Liver (tissue), 9 donors: Measurements from ENCODE around the gene MYMK. TPM values are rescaled to one million over a fixed set of nuclear protein-coding genes. Genes with fewer than 3 reads are reported as not detected.

Experiments used
- DNase-seq: peaks from one replicate; pipeline ENCODE4 v3.0.0-alpha.2; 2017; ENCODE audit warnings: low spot score
- H3K27ac ChIP-seq, 2 donors: one replicate each; pipeline ENCODE4 v1.7.0; 2013; ENCODE audit warnings: inconsistent platforms in 2 of 2, low read length in 2 of 2, control low read depth in 1 of 2, low read depth in 1 of 2, mild to moderate bottlenecking in 1 of 2
- H3K27me3 ChIP-seq, 4 donors: one replicate each; pipeline versions ENCODE4 v1.6.1 to v1.7.0; 2013; ENCODE audit warnings: low read length in 3 of 4, inconsistent platforms in 1 of 4, mild to moderate bottlenecking in 1 of 4, moderate library complexity in 1 of 4; ENCODE audit not compliant: control insufficient read depth in 4 of 4, insufficient read depth in 4 of 4
- H3K36me3 ChIP-seq, 4 donors: one replicate each; pipeline versions ENCODE4 v1.6.1 to v1.7.0; 2013; ENCODE audit warnings: low read length in 3 of 4, mild to moderate bottlenecking in 3 of 4, low read depth in 1 of 4, moderate library complexity in 1 of 4; ENCODE audit not compliant: control insufficient read depth in 4 of 4, insufficient read depth in 3 of 4
- H3K4me1 ChIP-seq, 4 donors: one replicate each; pipeline versions ENCODE4 v1.6.1 to v1.7.0; 2013; ENCODE audit warnings: low read length in 3 of 4, mild to moderate bottlenecking in 3 of 4, moderate library complexity in 1 of 4; ENCODE audit not compliant: control insufficient read depth in 4 of 4, insufficient read depth in 4 of 4
- H3K4me3 ChIP-seq, 3 donors: one replicate each; pipeline versions ENCODE4 v1.6.1 to v1.7.0; 2013; ENCODE audit warnings: low read length in 3 of 3, control low read depth in 1 of 3, low read depth in 1 of 3, mild to moderate bottlenecking in 1 of 3
- H3K9ac ChIP-seq, 2 donors: one replicate each; pipeline ENCODE4 v1.7.0; 2013; ENCODE audit warnings: low read length in 2 of 2, mild to moderate bottlenecking in 2 of 2, moderate library complexity in 2 of 2, control low read depth in 1 of 2, low read depth in 1 of 2
- H3K9me3 ChIP-seq, 4 donors: one replicate each; pipeline versions ENCODE4 v1.6.1 to v1.7.0; 2013; ENCODE audit warnings: low read length in 3 of 4; ENCODE audit not compliant: control insufficient read depth in 4 of 4
- CTCF ChIP-seq: fragments of 150-350 bp; IDR thresholded peaks from 2 replicates; pipeline ENCODE4 v1.5.1; 2017; ENCODE audit warnings: improper control_type of control experiment, low read depth, low read length; ENCODE audit not compliant: missing input control
- FOXA1 ChIP-seq: IDR thresholded peaks from 2 replicates; pipeline ENCODE4 v1.6.1; 2016; ENCODE audit warnings: antibody characterized with exemption
- HNF4G ChIP-seq: IDR thresholded peaks from 2 replicates; pipeline ENCODE4 v1.6.1; 2016; ENCODE audit warnings: antibody characterized with exemption
- MAX ChIP-seq: IDR thresholded peaks from 2 replicates; pipeline ENCODE4 v1.6.1; 2016; ENCODE audit warnings: antibody characterized with exemption
- NR2F2 ChIP-seq: IDR thresholded peaks from 2 replicates; pipeline ENCODE4 v1.6.1; 2016; ENCODE audit warnings: antibody characterized with exemption
- RXRA ChIP-seq, 2 donors: IDR thresholded peaks; 2 replicates each; pipeline ENCODE4 v1.6.1; 2017 to 2018; ENCODE audit warnings: antibody characterized with exemption in 2 of 2, mild to moderate bottlenecking in 1 of 2
- SP1 ChIP-seq: IDR thresholded peaks from 2 replicates; pipeline ENCODE4 v1.6.1; 2018; ENCODE audit warnings: antibody characterized with exemption, mild to moderate bottlenecking
- WGBS: extraction: QIAGEN DNeasy Blood & Tissue Kit; methylation state at CpG from one replicate; pipeline ENCODE4 v1.1.7; 2013; 5-methylcytosine and 5-hydroxymethylcytosine counted together
- polyA plus RNA-seq, 2 donors: library from polyadenylated mRNA; stranded (reverse) in 1 of 2; unstranded in 1 of 2; fragments of 200-250 nt in 1 of 2; fragments of >200 nt in 1 of 2; fragmentation: Nextera tagmentation in 1 of 2; extraction: Ambion mirVana in 1 of 2; gene quantifications; one replicate each; pipeline versions ENCODE4 v1.2.1 to v1.2.3, GENCODE V29; 2013 to 2015
- total RNA-seq, 2 donors: library from RNA; depleted of rRNA; stranded (reverse); fragments of >200 nt; gene quantifications; one replicate each; pipeline ENCODE4 v1.2.3, GENCODE V29; 2014
- TF ChIP-seq, protein P1 (sequence below): IDR thresholded peaks from 2 replicates; pipeline ENCODE4 v1.6.1; 2016; ENCODE audit warnings: antibody characterized with exemption
- donor health status: healthy.
- donor health status: healthy.
- donor health status: healthy.
- donor health status: healthy.
- donor health status: healthy.

Gene MYMK
- total and polyA plus RNA-seq, 4 donors, result not detected

DNA sequence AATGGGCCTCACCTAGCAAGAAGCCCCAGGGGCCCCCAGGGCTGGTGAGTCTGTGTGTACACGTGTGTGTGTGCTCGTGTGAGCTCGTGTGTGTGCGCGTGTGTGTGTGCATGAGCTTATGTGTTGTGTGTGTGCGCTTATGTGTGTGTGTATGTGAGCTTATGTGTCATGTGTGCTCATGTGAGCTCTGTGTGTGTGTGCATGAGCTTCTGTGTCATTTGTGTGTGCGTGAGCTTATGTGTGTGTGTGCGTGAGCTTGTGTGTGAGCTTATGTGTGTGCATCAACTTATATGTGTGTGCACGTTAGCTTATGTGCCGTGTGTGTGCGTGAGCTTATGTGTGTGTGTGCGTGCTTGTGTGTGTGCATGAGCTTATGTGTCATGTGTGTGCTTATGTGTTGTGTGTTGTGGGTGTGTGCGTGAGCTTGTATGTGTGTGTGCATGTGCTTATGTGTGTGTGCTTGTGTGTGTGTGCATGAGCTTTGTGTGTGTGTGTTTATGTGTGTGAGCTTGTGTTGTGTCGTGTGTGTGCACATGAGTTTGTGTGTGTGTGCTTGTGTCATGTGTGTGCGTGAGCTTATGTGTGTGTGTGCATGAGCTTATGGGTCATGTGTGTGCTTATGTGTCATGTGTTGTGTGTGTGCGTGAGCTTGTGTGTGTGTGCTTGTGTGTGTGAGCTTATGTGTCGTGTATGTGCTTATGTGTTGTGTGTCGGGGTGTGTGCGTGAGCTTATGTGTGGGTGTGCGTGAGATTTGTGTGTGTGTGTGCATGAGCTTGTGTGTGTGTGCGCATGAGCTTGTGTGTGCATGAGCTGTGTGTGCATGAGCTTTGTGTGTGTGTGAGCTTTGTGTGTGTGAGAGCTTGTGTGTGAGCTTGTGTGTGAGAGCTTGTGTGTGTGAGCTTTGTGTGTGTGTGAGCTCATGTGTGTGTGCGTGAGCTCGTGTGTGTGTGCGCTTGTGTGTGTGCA is 29.1 kb downstream of the MYMK start (continued):
- no peak for TF ChIP-seq CTCF

- H3K27ac ChIP-seq, result no peak overlapping the region
- no peak for DNase-seq
- H3K9ac ChIP-seq, result no peak overlapping the region
- H3K9me3 ChIP-seq, result no peaks in the 10 kb centered on the region
- TF ChIP-seq FOXA1 (no peak), HNF4G (no peak), RXRA (IDR thresholded peaks at IDR 0.05) (no peak), CTCF (no peak), SP1 (no peak)
- TF ChIP-seq, protein P1, sequence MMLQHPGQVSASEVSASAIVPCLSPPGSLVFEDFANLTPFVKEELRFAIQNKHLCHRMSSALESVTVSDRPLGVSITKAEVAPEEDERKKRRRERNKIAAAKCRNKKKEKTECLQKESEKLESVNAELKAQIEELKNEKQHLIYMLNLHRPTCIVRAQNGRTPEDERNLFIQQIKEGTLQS, result no peak
- no peaks in the 10 kb centered on the region for H3K36me3 ChIP-seq
- H3K27me3 ChIP-seq, result no peaks in the 10 kb centered on the region
- H3K4me1 ChIP-seq, result peaks cover 3 to 21% (median 11%) of the 10 kb centered on the region in 4 donors
- 87% methylated on average over 24 of the region's 24 CpGs for WGBS
- H3K4me3 ChIP-seq, result no peak overlapping the region
Observed at GRCh38 chr9:133494636-133495326, 30.0 kb downstream of the MYMK start.

DNA sequence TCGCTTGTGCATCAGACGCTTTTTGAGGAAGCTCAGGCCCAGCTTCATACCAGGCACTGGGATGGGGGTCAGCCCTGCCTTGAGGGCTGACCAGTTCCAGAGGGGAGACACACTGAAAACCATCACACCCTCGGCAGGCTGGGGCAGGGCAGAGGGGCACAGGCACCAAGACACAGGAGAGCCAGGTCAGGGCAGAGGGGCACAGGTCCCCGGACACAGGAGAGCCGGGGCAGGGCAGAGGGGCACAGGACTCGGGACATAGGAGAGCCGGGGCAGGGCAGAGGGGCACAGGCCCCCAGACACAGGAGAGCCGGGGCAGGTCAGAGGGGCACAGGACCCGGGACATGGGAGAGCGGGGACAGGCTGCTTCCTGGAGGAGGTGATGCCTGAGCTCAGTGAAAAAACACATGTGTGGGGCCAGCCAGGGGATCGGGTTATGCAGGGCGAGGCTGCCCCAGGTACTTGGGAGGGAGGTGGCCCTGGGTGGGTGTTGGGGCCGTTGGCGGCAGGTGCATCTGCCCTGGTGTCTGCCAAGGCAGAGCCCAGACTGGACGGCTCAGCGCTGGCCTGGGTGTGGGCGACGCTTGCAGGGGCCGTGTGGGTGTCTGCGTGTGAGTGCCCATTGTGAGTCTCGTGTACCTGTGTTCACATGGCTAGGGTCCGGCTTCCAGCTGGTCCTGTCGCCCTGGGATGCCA is 30.8 kb downstream of the MYMK start:
- Histone ChIP-seq H3K27ac (no peak overlapping the region), H3K4me1 (peaks cover 3 to 13% (median 7%) of the 10 kb centered on the region in 4 donors), H3K9ac (no peak overlapping the region), H3K27me3 (no peaks in the 10 kb centered on the region), H3K36me3 (no peaks in the 10 kb centered on the region), H3K4me3 (no peak overlapping the region), H3K9me3 (no peaks in the 10 kb centered on the region)
- no peak for DNase-seq
- 90% methylated on average over 23 of the region's 23 CpGs for WGBS
- TF ChIP-seq HNF4G, result no peak

DNA sequence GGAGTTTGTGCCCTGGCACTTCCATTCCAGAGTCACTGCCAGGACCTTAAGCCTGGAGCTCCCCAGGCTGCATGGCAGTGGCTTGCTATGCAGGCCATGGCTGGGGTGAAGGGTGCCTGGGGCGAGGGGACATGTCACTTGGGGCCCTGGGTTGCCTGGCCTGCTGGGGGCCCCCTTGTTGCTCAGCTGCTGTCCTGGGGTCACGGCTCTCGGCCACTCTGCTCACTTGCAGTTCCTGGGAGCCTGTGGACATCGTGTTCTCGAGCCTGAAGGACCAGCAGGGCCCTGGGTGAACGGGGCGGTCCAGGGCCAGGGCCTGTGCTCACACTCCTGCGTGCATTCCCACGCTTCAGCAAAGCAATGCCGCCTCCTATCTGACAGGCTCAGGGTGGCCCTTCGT is 31.3 kb downstream of the MYMK start:
- DNase-seq, result no peak
- Histone ChIP-seq H3K27me3 (no peaks in the 10 kb centered on the region), H3K9ac (no peak overlapping the region), H3K36me3 (no peaks in the 10 kb centered on the region), H3K9me3 (no peaks in the 10 kb centered on the region), H3K4me3 (no peak overlapping the region), H3K4me1 (peaks cover 0 to 7% (median 3%) of the 10 kb centered on the region in 4 donors), H3K27ac (no peak overlapping the region)
- 86% methylated on average over 11 of the region's 11 CpGs for WGBS
- peak; percentile 18 for TF ChIP-seq NR2F2
- TF ChIP-seq MAX, result no peak
